OCI-M2 (cell line): Measurements from ENCODE around the gene AGFG1.

ENCODE experiments used
- DNase-seq: peaks from one replicate; lab custom pipeline; 2025; ENCODE audit not compliant: unreplicated experiment; lab: John Stamatoyannopoulos, UW

The AGFG1 gene

GRCh38 chr2:227471924-227472264 is at the start of gene AGFG1:
TSS of gene AGFG1 (plus strand) at chr2:227472156. CDS start at chr2:227472422, 266 bp downstream.
- peak; percentile 18 for DNase-seq

GRCh38 chr2:227423656-227424499 is 48.1 kb upstream of the AGFG1 start:
- DNase-seq, result no peak

- DNase-seq, result no peak
These were observed 43.1 kb upstream of the AGFG1 start for GRCh38 chr2:227428731-227429285.

GRCh38 chr2:227430639-227431038 is 41.3 kb upstream of the AGFG1 start:
- DNase-seq, result no peak

- DNase-seq, result no peak
These were observed 38.8 kb upstream of the AGFG1 start for GRCh38 chr2:227433171-227433570.

GRCh38 chr2:227436436-227437174 is 35.4 kb upstream of the AGFG1 start:
- DNase-seq, result no peak

- no peak for DNase-seq
These were observed 32.7 kb upstream of the AGFG1 start for GRCh38 chr2:227439214-227439613.

- no peak for DNase-seq
These were observed 29.3 kb upstream of the AGFG1 start for GRCh38 chr2:227442639-227443038.

- no peak for DNase-seq
These were observed 27.9 kb upstream of the AGFG1 start for GRCh38 chr2:227443889-227444568.

GRCh38 chr2:227447606-227448005 is 24.4 kb upstream of the AGFG1 start:
- no peak for DNase-seq

GRCh38 chr2:227450311-227450841 is 21.6 kb upstream of the AGFG1 start:
- no peak for DNase-seq

GRCh38 chr2:227450926-227451654 is 20.9 kb upstream of the AGFG1 start:
- peak; percentile 70 for DNase-seq

GRCh38 chr2:227451655-227451992 is 20.3 kb upstream of the AGFG1 start:
- DNase-seq, result no peak

GRCh38 chr2:227453810-227454209 is 18.1 kb upstream of the AGFG1 start:
- no peak for DNase-seq

- DNase-seq, result no peak
These were observed 17.6 kb upstream of the AGFG1 start for GRCh38 chr2:227454323-227454860.

- DNase-seq, result no peak
These were observed 16.8 kb upstream of the AGFG1 start for GRCh38 chr2:227455200-227455599.

- DNase-seq, result no peak
These were observed 15.9 kb upstream of the AGFG1 start for GRCh38 chr2:227456102-227456501.

GRCh38 chr2:227456772-227457171 is 15.2 kb upstream of the AGFG1 start:
- no peak for DNase-seq

- no peak for DNase-seq
These were observed 11.9 kb upstream of the AGFG1 start for GRCh38 chr2:227460070-227460485.

- no peak for DNase-seq
These were observed 11.1 kb upstream of the AGFG1 start for GRCh38 chr2:227460833-227461232.
